HG03039 (cell line): ENCODE measurements around the gene SLC25A48.
"Not testable (repeated sequence)": the region's sequence is repeated elsewhere in the genome, so short reads cannot be mapped to it uniquely, and the experiment has no call there.

Experiments
- ATAC-seq: cut with Tn5 transposase; IDR thresholded peaks from one replicate; pipeline ENCODE4 v1.9.1; 2021; ENCODE audit warnings: mild to moderate bottlenecking, moderate library complexity; ENCODE audit not compliant: unreplicated experiment

Gene SLC25A48

DNA sequence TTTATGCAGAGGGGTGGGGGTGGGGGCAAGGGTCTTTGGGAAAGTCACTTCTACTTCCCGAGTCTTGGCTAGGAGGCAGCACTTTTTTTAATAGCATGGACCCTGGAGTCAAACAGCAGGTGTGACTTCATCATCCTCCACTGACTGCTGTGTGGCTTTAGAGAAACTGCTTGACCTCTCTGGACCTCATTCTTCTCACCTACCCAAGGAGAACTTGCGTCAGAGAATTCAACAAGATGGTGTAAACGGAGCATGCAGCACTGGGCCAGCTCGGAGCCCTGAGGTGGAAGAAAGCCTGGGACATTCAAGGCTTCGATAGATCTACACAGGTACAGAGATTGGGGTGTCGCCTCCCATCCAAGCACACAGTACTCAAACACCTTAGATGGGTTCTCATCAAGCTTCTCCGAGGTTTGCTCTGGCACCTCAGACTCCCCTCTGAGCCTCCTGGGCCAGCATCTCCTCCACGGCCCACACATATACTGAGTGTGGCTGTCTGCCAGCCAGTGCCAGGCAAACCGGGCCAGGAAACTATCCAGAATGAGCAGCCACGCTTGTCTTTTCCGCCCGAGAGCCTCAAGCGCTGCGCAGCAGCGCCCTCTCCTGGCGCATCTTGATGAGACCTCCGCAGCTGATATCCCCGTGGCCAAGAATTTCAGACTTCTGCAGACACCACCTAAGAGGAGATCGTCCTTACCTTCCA, 4.6 kb upstream of the SLC25A48 start:
- ATAC-seq, result no peak

- no peak for ATAC-seq
Observed at GRCh38 chr5:135830384-135830700, 4.1 kb upstream of the SLC25A48 start.

- ATAC-seq, result no peak
Observed at GRCh38 chr5:135830876-135831275, 3.6 kb upstream of the SLC25A48 start.

GRCh38 chr5:135831439-135831838, 3.0 kb upstream of the SLC25A48 start:
- no peak for ATAC-seq

GRCh38 chr5:135831851-135832555, 2.5 kb upstream of the SLC25A48 start:
- ATAC-seq, result no peak

DNA sequence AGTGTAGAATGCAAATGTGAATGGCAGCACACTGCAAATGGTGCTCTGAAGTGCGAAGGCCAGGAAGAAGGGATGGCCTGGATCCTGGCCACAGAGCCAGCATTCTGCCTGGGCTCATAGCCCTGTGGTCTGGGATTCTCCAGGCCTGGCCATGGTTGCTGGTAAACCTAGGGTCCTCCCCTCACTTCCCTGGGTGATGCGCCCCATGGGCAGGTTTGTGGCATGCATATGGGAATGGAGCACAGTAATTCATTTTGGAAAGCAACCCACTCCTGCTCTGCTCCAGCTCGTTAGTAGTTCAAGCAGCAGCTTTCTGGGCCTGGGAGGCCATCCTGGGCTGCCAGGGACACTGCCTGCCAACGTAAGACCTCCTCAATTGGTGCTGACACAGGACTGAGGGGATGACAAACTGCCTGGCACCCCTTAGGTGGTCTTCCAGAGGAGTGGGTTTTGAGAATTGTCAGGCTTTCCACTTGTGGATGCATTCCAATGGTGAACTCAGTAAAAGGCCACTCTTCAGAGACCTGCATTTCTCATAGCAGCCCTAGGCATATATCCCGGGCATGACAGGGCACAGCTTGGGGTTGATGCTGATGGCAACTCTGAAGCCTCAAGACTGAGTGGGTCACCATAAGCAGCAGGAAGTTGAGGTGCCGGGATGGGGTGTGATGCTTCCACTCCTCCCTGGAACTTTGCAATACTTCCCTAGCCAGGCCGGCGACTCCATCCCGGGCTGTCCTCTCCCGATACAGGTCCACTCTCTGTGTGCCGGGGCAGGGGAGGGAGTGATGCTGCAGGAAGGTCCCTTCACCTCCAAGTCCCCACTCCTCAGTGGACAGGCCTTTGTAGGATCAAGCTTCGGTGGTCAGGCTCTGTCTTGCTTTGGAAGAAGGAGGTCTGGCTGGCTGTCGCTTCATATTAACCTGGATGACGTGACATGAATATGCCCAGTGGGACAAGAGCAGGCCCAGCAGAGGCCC, 1.2 kb upstream of the SLC25A48 start:
- ATAC-seq, result no peak

DNA sequence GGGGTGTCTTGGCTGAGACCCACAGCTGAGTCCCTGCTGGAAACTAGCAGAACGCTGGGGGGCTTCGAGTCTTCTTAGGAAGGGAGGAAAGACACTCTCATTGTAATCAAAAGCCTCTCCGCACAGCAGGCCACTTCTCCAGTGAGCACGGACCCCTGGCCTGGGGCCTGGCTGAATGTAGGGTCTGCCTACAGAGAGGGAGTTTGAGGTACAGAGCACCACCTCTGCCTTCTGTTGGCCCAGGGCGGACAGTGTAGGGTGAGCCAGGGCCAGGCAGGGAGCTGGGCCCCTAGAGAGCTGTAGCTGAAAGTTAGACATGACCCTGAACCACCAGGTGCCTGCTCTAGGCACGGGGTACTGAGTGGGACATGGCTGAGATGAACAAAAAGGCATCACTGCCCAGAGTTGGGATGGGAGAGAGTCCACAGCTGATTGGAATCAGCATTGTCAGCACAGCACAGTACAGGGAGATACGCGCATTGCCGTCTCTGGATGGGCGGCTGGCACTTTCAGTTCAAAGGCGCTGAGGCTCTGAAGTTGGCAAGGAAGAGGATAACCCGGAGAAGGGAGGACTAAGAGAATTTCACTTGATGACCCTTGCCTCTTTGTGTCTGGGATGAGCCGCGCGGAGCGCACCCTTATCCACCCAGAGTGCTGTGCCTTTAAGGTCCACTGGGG, 363 bp upstream of the SLC25A48 start:
- peak; percentile 79 for ATAC-seq

- no peak for ATAC-seq
Observed at GRCh38 chr5:135835766-135836165, 1.3 kb downstream of the SLC25A48 start.

DNA sequence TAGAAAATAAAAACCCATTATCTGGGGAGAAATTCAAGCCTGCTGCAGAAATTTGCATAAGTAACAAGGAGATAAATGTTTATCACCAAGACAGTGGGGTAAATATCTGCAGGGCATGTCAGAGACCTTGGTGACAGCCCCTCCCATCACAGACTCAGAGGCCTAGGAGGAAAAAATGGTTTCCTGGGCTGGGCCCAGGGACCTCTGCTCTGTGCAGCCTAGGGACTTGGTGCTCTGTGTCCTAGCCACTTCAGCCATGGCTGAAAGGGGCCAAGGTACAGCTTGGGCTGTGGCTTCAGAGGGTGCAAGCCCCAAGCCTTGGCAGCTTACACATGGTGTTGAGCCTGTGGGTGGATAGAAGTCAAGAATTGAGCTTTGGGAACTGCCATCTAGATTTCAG, 3.9 kb downstream of the SLC25A48 start:
- ATAC-seq, result not testable (repeated sequence)

- no peak for ATAC-seq
Observed at GRCh38 chr5:135839566-135839965, 5.1 kb downstream of the SLC25A48 start.

- no peak for ATAC-seq
Observed at GRCh38 chr5:135840959-135841358, 6.5 kb downstream of the SLC25A48 start.

DNA sequence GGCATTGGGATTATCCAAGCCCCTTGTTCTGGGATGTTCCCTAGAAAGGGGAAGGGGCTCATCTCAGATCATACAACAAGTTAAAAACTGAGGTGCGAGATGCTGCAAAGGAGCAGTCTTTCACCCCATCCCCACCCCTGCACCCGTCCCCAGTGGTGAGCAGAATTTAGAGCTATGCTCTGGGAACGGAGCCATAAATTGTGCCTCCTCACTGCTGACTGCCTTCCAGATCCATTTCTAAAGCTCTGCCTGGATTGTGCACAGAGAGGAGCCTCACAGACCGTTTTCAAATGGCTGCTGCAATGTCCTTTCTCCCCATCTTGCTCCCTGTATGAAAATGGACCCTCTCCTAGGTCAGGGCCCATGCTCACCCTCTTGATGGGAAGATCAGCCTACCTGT, 8.3 kb downstream of the SLC25A48 start:
- no peak for ATAC-seq

DNA sequence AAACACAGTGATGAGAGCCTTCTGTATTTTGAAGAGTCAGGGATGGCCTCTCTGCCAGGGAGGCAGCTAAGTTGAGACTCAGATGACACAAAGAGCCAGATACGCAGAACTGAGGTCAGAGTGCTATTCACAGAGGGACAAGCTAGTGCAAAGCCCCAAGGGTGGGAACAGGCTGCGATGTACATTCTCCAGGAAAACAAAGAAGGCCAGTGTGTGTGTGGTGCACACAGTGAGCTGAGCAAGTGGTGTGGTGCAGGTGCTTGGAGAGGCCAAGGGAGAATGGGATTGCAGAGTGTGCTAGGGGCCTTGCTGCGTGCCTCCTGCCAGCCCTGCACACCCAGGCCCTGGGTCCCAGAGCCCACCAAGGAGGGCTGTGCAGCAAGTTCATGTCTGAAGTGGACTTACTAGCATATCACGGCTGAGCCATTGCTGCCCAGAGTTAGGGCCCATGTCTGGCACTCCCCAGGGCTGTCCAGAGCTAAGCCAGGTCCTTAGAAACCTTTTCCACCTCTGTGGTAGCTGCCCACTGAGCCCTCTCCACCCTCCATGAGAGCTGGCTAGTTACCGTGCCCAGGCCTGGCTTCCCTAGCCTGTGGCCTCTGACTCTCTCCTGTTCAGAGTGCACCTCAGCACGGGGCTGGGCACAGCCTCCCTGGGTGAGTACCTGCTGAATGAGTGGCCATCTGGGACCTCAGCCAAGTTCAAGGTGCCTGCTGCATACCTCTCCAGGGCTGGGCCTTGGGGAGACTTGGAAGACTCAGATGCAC, 9.3 kb downstream of the SLC25A48 start:
- ATAC-seq, result no peak

DNA sequence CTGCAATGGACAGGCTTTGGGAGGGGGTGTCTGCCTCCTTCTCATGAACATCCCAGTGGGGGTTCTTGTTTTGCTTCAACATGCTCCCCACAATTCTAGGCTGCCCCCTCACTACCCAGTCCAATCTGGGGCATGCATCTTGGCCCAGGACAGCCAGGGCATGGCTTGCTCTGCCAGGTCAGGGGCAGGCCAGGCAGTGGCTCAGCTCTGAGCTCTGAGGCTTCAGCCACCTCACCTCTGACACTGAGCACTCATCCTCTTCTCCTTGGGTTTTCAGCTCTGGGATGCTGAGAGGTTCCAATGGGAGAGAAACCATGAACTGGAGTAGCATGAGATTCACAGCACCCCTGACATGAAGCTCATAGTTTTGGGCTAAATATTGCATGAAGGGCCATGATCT, 11.8 kb downstream of the SLC25A48 start:
- ATAC-seq, result no peak

GRCh38 chr5:135847976-135848375, 13.5 kb downstream of the SLC25A48 start:
- no peak for ATAC-seq

DNA sequence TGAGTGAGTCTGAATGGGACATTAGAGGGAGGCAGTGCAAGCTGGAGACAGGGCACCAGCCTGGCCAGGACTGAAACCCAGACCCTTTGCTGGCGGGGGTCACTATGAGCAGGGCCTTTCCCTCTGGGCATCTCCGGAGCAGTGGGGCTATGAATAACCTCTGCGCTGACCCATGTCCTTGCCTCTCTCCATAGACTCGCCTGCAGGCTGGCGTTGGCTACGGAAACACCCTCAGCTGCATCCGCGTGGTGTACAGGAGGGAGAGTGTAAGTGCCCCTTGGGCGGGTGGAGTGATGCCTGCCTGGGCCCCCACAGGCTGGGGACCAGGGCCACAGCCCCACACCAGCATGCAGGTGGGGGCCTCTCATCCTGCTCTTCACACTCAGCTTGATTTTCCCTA, 15.8 kb downstream of the SLC25A48 start:
- ATAC-seq, result no peak

GRCh38 chr5:135850671-135851070, 16.2 kb downstream of the SLC25A48 start:
- no peak for ATAC-seq

GRCh38 chr5:135851186-135851914, 16.9 kb downstream of the SLC25A48 start:
- ATAC-seq, result no peak
